OCI-LY3 (cell line): Measurements from ENCODE around the gene ACOX1.

Experiments
- H2AFZ ChIP-seq: fragments of 200-600, 300-600 bp; shearing (Covaris generic); 2 replicates; pipeline ENCODE4 v1.6.0; 2014; ENCODE audit warnings: antibody characterized with exemption, low read depth, low read length
- H3K27ac ChIP-seq: fragments of 200-600, 300-600 bp; sonication (generic); 2 replicates; pipeline ENCODE4 v1.5.1; 2014; ENCODE audit warnings: mild to moderate bottlenecking, low read length, moderate library complexity, mixed read lengths
- H3K27me3 ChIP-seq: fragments of 200-600, 300-600 bp; sonication (generic); 2 replicates; pipeline ENCODE4 v1.6.1; 2014; ENCODE audit warnings: low read depth, low read length, mixed read lengths
- H3K36me3 ChIP-seq: fragments of 200-600, 300-600 bp; sonication (generic); replicated peaks from 2 replicates; pipeline ENCODE3; 2014; ENCODE audit warnings: low read depth, low read length, mixed read lengths
- H3K4me1 ChIP-seq: fragments of 300-600, 200-600 bp; sonication (generic); 2 replicates; pipeline ENCODE4 v1.6.1; 2014; ENCODE audit warnings: low read length, mixed read lengths
- H3K4me2 ChIP-seq: fragments of 200-600, 300-600 bp; sonication (generic); 2 replicates; pipeline ENCODE4 v1.6.1; 2014; ENCODE audit warnings: low read length, mixed read lengths
- H3K4me3 ChIP-seq: fragments of 300-600, 200-600 bp; sonication (generic); 2 replicates; pipeline ENCODE4 v1.5.1; 2014; ENCODE audit warnings: antibody characterized with exemption, mild to moderate bottlenecking, low read length, moderate library complexity
- H3K79me2 ChIP-seq: fragments of 300-600, 200-600 bp; shearing (Covaris generic); 2 replicates; pipeline ENCODE4 v1.6.1; 2014; ENCODE audit warnings: mild to moderate bottlenecking, low read length, mixed read lengths
- H3K9ac ChIP-seq: fragments of 300-600, 200-600 bp; shearing (Covaris generic); 2 replicates; pipeline ENCODE4 v1.6.0; 2014; ENCODE audit warnings: mild to moderate bottlenecking, low read length, moderate library complexity
- H3K9me3 ChIP-seq: fragments of 200-600, 300-600 bp; shearing (Covaris generic); 2 replicates; pipeline ENCODE4 v1.6.1; 2014; ENCODE audit warnings: low read length, mixed read lengths; ENCODE audit not compliant: insufficient read depth
- H4K20me1 ChIP-seq: fragments of 200-600, 300-600 bp; sonication (generic); 2 replicates; pipeline ENCODE4 v1.6.1; 2016; ENCODE audit warnings: low read length, mixed read lengths; ENCODE audit not compliant: insufficient read depth
- EZH2phosphoT487 ChIP-seq: fragments of 200-600 bp; shearing (Covaris generic); IDR thresholded peaks from 2 replicates; pipeline ENCODE4 v1.6.1; 2018; ENCODE audit warnings: antibody characterized with exemption, mixed run types, low read depth
- TF ChIP-seq, protein P1 (sequence below): fragments of 200-600, 300-600 bp; sonication (generic); IDR thresholded peaks from 2 replicates; pipeline ENCODE4 v1.5.1; 2014; ENCODE audit warnings: antibody characterized with exemption, low read length, low read depth

Gene ACOX1

DNA sequence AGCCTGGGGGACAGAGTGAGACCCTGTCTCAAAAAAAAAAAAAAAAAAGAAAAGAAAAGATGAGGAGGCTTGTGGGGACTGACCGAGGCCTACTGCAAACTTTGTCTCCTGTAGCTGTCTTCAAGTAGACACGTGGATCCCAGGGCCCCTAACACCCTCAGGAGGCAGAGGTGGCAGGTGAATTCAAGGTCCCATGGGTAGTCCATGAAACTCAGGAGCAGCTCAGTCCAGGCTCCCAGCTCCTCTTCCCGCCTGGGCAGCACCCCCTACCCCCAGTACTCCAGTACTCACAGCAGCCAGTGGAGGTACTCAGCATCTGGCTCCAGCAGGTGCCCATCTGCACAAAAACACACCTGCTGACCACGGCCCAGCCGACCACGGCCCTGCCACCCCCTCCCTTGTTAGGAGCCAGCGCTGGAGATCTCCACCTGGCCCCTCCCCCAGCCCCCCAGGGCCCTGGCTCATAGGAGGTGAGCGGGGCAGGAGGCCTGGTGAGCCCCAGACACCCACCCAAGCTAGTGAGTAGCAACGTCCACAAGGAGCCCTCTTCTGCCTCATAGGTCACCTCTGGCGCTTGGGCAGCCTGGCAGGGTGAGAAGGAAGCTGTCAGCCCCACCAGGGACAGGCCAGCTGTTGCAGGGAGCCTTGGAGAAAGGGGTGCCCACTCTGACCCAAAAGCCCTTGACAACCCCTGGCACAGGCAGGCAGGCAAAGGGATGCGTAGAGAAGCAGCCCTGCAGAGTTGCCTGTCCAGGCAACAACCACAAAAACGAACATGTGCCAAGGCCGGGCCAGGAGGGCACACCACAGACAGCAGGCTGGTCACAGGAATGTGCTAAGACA, 78.1 kb downstream of the ACOX1 start:
- TF ChIP-seq, protein P1, sequence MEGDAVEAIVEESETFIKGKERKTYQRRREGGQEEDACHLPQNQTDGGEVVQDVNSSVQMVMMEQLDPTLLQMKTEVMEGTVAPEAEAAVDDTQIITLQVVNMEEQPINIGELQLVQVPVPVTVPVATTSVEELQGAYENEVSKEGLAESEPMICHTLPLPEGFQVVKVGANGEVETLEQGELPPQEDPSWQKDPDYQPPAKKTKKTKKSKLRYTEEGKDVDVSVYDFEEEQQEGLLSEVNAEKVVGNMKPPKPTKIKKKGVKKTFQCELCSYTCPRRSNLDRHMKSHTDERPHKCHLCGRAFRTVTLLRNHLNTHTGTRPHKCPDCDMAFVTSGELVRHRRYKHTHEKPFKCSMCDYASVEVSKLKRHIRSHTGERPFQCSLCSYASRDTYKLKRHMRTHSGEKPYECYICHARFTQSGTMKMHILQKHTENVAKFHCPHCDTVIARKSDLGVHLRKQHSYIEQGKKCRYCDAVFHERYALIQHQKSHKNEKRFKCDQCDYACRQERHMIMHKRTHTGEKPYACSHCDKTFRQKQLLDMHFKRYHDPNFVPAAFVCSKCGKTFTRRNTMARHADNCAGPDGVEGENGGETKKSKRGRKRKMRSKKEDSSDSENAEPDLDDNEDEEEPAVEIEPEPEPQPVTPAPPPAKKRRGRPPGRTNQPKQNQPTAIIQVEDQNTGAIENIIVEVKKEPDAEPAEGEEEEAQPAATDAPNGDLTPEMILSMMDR = no peak
- no peak for TF ChIP-seq EZH2phosphoT487
- H3K27me3 ChIP-seq = no peaks in the 10 kb centered on the region
- H3K9me3 ChIP-seq = no peaks in the 10 kb centered on the region
- H3K27ac ChIP-seq = no peak overlapping the region
- H2AFZ ChIP-seq = no peak overlapping the region
- no peak overlapping the region for H3K4me3 ChIP-seq
- no peak overlapping the region for H3K9ac ChIP-seq
- no peaks in the 10 kb centered on the region for H4K20me1 ChIP-seq
- peaks cover 24% of the 10 kb centered on the region for H3K79me2 ChIP-seq
- peaks cover 9% of the 10 kb centered on the region for H3K36me3 ChIP-seq
- H3K4me2 ChIP-seq = no peak overlapping the region
- peaks cover 15% of the 10 kb centered on the region for H3K4me1 ChIP-seq

DNA sequence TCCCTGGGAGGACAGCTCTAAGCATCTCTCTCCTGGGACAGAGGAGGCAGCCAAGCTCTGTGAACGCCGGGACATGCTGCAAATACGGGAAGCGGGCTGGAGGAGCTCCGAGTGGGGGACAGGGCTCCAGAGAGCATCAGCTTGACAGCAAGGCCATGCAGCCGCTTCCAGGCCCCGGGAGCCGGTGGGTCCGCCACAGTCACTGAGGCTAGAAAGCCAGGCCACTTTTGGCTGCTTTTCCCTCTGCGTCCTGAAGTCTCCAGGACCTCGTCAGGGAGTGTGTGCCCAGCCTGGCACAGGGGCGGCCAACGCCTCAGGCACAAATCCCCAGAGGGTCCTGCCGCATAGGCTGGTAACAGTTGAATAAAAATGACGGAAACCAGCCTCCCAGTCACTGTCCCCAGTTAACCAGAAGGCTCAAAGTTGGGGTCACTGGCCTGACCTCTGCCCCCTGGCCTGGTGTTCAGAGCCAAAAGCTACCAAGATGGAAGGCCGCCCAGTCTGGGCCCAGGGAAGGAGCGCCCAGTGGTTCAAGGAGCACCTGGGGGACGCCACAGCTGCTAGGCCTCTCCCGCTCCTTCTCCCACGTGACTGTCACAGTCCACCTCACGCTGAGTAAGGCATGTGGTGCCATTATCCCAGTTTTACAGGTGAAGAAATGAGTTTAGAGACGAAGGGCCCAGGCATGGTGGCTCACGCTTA, 79.0 kb downstream of the ACOX1 start:
- no peak overlapping the region for H3K4me2 ChIP-seq
- H3K4me1 ChIP-seq = peaks cover 19% of the 10 kb centered on the region
- no peak overlapping the region for H3K27ac ChIP-seq
- H3K4me3 ChIP-seq = no peak overlapping the region
- no peak overlapping the region for H3K9ac ChIP-seq
- H2AFZ ChIP-seq = no peak overlapping the region
- no peaks in the 10 kb centered on the region for H3K9me3 ChIP-seq
- peaks cover 34% of the 10 kb centered on the region for H3K79me2 ChIP-seq
- TF ChIP-seq, protein P1 = no peak
- TF ChIP-seq EZH2phosphoT487 = no peak
- H3K27me3 ChIP-seq = no peaks in the 10 kb centered on the region
- no peaks in the 10 kb centered on the region for H4K20me1 ChIP-seq
- H3K36me3 ChIP-seq = peaks cover 9% of the 10 kb centered on the region

DNA sequence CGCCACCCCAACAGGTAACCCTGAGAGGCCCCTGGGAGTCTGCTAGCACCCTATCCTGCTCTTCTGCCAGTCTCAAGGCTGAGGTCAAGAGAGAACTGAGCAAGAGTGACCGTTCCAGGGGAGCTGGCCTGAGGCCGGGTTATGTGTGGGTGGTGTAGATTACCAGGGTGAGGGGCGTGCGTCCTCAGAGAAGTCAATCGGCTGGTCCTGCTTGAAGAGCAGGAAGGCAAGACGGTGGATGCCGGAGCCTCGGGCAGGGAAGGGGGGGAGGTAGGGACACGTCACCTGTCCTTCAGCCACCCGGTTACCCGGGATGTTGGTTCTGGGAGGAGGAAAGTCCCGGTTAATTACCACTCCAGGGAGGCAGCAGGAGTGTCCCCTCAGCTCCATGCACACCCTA, 79.6 kb downstream of the ACOX1 start:
- no peak overlapping the region for H3K27ac ChIP-seq
- H3K36me3 ChIP-seq = peaks cover 9% of the 10 kb centered on the region
- no peak overlapping the region for H2AFZ ChIP-seq
- no peak for TF ChIP-seq EZH2phosphoT487
- TF ChIP-seq, protein P1 = no peak
- H4K20me1 ChIP-seq = no peaks in the 10 kb centered on the region
- H3K4me3 ChIP-seq = no peak overlapping the region
- H3K9ac ChIP-seq = no peak overlapping the region
- H3K4me1 ChIP-seq = peaks cover 22% of the 10 kb centered on the region
- no peaks in the 10 kb centered on the region for H3K27me3 ChIP-seq
- H3K79me2 ChIP-seq = peaks cover 38% of the 10 kb centered on the region
- no peaks in the 10 kb centered on the region for H3K9me3 ChIP-seq
- H3K4me2 ChIP-seq = no peak overlapping the region

DNA sequence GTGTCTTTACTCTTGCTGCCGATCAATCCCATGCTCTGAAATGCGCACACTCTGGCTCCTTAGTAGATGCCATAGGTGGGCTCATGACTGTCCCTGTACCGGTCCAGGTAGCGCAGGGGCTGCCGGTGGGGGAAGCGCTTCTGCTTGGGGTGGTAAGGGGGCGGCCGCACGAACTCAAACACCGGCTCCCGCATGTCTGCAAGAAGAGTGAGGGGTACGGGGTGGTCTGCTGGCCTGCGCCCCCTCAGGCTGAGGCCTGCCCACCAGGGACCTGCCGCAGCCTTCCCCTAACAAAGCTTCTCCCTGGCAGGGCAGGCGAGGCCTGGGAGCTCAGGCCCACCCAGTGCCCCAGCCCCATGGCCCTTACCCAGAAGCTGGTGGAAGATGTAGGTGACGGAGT, 80.2 kb downstream of the ACOX1 start:
- Histone ChIP-seq H3K4me2 (no peak overlapping the region), H3K36me3 (peaks cover 9% of the 10 kb centered on the region), H2AFZ (no peak overlapping the region), H3K9me3 (no peaks in the 10 kb centered on the region), H3K79me2 (peaks cover 37% of the 10 kb centered on the region), H3K27me3 (no peaks in the 10 kb centered on the region), H3K4me1 (peaks cover 19% of the 10 kb centered on the region), H3K9ac (no peak overlapping the region), H3K27ac (no peak overlapping the region), H3K4me3 (no peak overlapping the region), H4K20me1 (no peaks in the 10 kb centered on the region)
- no peak for TF ChIP-seq EZH2phosphoT487
- TF ChIP-seq, protein P1 = no peak
